Left renal pelvis (tissue), 4 donors: ENCODE data around the gene PIGL. TPM values are rescaled to one million over a fixed set of nuclear protein-coding genes. Genes with fewer than 3 reads are reported as not detected.
"Not testable (repeated sequence)": the region's sequence is repeated elsewhere in the genome, so short reads cannot be mapped to it uniquely, and the experiment has no call there.

Experiments used
- DNase-seq, 4 donors: peaks; one replicate each; pipeline ENCODE4 v3.0.0-alpha.2; 2013; ENCODE audit warnings: low read depth in 4 of 4, low spot score in 3 of 4
- polyA plus RNA-seq, 4 donors: library from polyadenylated mRNA; unstranded; fragments of 120-200 nt; gene quantifications; one replicate each; pipeline ENCODE4 v1.2.1, GENCODE V29; 2013; ENCODE audit not compliant: insufficient read length in 4 of 4

PIGL gene
- polyA plus RNA-seq, 4 donors = 24.9 to 42.3 (median 28.4) TPM

DNA sequence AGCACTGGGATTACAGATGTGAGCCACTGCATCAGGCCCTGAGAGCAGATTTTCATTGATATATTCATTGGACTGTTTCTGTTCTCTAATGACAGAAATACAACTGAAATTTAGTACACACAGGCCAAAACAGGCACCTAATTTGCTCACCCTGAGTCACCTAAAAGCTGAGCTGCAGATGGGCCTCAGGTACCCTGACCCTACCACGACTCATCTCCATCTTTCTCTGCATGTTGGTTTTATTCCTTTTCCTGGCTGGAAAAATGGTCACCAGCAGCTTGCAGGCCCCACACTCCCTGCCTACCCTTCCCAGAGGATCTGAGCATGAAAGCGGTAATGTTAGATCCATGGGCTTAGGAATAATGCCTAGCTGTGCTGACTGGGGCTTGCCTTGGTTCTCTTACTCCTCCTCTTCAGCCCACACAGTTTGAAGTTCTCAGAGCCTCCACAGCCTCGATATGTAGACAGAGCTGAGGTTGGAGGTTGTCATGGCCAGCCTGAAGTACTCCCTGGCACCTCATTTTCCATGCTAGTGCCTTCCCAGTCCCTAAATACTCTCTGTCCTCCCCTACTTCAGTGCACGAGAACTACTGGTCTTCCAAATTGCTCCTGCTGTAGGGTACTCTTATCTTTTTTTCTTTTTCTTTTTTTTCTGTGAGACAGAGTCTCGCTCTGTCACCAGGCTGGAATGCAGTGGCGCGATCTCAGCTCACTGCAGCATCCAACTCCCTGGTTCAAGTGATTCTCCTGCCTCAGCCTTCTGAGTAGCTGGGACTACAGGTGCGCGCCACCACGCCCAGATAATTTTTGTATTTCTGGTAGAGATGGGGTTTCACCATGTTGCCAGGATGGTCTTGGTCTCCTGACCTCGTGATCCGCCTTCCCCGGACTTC, 85.2 kb downstream of the PIGL start:
- no peak for DNase-seq

DNA sequence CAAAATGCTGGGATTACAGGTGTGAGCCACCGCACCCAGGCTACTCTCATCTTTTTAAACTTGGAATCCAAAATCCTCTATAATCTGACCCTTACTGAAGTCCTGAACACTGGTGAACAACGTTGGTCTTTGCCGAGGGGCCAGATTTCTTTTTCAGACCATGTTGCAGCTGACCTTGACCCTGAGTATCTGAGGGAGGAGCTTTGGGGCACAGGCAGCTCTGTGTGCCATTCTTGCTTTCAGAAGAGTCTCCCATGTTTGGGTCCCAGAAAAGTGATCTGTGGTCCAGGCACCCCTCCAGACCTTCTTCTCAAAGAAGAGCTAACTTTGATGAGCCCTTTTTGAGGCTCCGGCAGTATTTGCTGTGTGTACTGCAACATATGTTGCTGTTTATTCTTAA, 85.8 kb downstream of the PIGL start:
- no peak for DNase-seq

DNA sequence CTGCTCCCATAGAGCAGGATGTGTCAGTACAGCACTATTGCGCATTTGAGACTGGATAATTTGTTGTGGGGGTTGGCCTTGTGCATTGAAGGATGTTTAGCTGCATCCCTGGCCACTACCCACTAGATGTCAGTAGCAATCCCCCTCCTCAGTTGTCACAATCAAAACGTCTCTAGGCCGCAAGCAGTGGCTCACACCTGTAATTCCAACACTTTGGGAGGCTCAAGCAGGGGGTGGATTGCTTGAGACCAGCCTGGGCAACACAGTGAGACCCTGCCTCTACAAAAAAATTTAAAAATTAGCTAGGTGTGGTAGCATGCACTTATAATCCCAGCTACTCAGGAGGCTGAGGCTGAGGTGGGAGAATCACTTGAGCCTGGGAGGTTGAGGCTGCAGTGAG, 87.8 kb downstream of the PIGL start:
- no peak for DNase-seq

GRCh38 chr17:16306211-16306610, 89.2 kb downstream of the PIGL start:
- no peak for DNase-seq

GRCh38 chr17:16312061-16312460, 95.1 kb downstream of the PIGL start:
- not testable (repeated sequence) for DNase-seq

GRCh38 chr17:16313139-16314090, 96.4 kb downstream of the PIGL start:
- peak in 1 of 4 donors; percentile 10 for DNase-seq

- no peak for DNase-seq
Observed at GRCh38 chr17:16314189-16314588, 97.2 kb downstream of the PIGL start.

- no peak for DNase-seq
Observed at GRCh38 chr17:16314859-16315258, 97.8 kb downstream of the PIGL start.

- DNase-seq = no peak
Observed at GRCh38 chr17:16319969-16320368, 103.0 kb downstream of the PIGL start.

DNA sequence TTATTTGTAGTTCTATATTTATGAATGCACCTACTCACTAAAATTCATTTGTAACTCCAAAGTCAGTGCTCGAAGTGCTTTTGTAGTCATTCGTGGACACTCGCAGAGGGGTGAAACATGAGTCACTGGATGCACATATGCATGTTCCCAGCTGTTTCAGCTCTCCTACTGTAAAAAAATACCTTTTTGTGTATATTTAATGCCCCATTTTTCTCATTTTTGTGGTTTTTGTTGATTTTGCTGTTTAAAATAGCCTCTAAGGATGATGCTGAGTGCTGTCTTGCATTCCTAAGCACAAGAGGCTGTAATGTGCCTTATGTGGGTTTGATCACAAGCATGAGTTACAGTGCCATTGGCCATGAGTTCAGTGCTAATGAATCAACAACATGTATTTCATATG, 105.6 kb downstream of the PIGL start:
- no peak for DNase-seq

- DNase-seq = no peak
Observed at GRCh38 chr17:16325964-16326363, 109.0 kb downstream of the PIGL start.

DNA sequence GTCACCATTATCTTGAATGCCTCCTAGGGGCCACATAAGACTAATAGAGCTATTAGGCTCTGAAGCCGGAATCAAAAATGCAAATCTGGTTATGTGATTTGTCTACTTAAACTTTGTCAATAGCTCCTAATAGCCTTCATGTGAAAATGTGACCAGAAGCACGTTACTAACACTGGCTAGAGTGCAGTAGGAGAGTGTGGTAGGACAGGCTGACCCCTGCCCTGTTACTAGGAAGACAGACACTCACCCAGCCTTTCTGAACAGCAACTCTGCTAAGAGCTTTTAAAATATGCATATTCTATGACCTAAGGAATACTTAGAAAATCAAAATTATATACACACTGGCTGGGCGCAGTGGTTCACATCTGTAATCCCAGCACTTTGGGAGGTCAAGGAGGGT, 110.0 kb downstream of the PIGL start:
- no peak for DNase-seq

- no peak for DNase-seq
Observed at GRCh38 chr17:16328997-16329396, 112.0 kb downstream of the PIGL start.

DNA sequence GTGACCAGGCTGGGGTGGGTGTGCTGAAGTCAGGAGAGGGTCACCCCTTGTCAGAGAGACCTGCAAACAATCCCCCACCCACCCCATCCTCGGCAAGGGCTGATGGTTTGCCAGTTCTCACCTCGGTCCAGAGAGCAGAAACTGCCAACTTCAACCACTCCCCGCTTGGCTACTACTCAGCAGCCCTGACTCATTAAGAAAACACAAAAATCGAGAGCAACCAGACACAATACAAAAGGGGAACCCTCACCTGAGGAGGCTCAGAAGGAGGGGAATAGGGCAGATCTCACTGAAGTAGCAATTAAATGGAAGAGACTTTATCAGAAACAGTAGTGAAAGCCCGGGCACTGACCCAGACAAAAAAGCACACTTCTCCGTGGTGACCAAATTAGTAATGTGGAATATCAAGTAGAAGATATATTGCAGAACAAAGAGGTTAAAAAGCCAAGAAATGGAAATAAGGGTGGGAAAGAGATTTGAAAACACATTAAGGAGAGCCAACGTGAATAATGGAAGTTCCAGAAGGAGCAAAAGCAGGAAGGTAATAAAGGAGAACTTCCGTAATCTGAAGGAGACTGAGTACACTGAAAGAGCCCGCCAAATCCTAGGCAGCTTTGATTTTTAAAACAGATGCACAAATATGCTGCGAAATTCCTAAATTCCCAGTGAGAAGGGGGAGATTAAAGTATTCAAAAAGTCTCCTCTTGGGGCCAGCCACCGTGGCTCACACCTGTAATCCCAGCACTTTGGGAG, 112.7 kb downstream of the PIGL start:
- no peak for DNase-seq

GRCh38 chr17:16338391-16338790, 121.4 kb downstream of the PIGL start:
- no peak for DNase-seq

DNA sequence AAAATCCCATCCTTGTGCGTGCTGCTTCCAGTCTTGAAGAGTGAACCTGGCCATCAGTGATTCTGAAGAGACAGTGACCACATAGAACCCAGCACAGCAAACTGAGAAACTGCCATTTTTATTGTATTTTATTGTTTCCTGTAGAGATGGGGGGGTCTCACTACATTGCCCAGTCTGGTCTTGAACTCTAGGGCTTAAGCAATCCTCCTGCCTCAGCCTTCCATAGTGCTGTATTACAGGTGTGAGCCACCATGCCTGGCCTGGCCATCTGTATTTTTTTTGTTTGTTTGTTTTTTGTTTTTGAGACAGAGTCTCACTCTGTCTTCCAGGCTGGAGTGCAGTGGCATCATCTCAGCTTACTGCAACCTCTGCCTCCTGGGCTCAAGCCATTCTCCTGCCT, 122.4 kb downstream of the PIGL start:
- no peak for DNase-seq

GRCh38 chr17:16339959-16340358, 122.9 kb downstream of the PIGL start:
- no peak for DNase-seq

DNA sequence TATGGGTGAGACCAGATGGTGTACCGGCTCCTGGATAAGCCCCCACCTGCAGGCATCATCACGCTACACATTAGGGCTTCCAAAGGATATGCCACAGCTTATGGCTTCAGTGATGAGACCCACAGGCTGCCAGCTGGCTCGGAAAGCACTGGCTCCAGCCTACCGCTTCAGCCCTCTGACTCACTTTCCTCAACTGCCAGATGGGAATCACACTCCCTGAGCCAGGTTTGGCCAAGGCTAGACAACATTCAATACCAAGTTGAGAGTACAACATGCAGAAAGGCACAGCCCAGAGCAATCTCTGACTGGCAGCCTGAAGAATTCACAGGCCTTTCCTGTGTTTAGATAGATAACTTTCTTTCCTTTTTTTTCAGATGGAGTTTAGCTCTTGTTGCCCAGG, 126.0 kb downstream of the PIGL start:
- DNase-seq = no peak

- DNase-seq = no peak
Observed at GRCh38 chr17:16343569-16343968, 126.6 kb downstream of the PIGL start.

- no peak for DNase-seq
Observed at GRCh38 chr17:16345565-16345964, 128.6 kb downstream of the PIGL start.
